ENCODE results near the gene NTF4.

The NTF4 gene

DNA sequence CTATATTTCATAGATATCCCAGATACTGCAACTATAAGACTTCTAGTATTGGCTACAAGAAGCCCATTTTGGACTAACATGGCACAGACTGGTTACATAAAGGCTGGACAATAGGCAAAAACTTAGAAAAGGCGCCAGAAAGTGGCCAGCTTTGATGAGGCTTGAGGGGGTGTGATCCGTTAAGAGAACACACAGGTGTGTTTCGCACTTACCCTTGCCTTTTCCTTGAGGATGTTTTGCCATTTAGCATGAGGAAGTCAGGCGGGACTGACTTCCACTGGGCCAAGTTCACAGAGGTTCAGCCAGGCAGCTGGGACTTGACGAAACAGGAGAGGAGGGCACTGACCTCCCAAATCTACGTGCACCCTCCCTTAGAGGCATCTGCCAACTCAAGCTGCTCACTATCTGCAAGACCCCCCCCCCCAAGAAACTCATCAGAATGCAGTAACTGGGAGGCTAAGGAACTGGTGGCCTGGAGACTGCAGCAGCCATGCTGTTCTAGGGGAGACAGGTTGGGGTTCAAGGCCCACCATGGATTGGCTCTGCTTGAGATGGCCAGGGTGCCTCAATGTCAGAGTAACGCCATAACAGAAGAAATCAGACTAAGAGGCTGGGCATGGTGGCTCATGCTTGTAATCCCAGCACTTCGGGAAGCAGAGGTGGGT, 45.1 kb upstream of the NTF4 start:
- no peak for DNase-seq
- no peak for TF ChIP-seq CTCF (IDR thresholded peaks at IDR 0.05; ENCODE audit: low read depth, low read length)
- no peak overlapping the region for H3K27ac ChIP-seq
- no peaks in the 10 kb centered on the region for H3K27me3 ChIP-seq (ENCODE audit: insufficient read depth, low read depth, severe bottlenecking)
- no peak overlapping the region for H3K4me3 ChIP-seq (ENCODE audit: low read depth, low read length)
- H3K36me3 ChIP-seq, result peaks cover 56% of the 10 kb centered on the region
- no peaks in the 10 kb centered on the region for H3K9me3 ChIP-seq (ENCODE audit: severe bottlenecking)

DNA sequence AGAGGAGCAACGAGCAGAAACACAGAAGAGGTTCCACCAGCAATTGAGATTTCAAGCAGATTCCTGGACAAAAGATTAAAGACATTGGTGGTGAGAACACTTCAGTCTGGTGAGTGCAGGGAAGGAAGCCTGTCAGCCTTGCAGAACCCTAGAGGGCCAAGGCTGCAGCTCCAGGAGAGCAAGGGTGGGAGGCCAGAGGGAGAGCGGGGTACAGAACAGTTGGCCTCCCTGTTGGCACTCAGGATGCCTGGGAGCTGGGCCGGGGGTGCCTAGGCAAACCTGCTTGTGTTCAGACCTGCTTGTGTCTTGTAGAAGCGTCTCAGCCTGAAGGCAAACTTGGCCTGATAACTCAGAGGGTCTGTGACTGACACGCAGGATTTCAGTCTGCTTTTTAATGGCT, 44.4 kb upstream of the NTF4 start:
- TF ChIP-seq CTCF (IDR thresholded peaks at IDR 0.05; ENCODE audit: low read depth, low read length), result no peak
- no peaks in the 10 kb centered on the region for H3K27me3 ChIP-seq (ENCODE audit: insufficient read depth, low read depth, severe bottlenecking)
- H3K4me3 ChIP-seq (ENCODE audit: low read depth, low read length), result no peak overlapping the region
- no peak for DNase-seq
- no peaks in the 10 kb centered on the region for H3K9me3 ChIP-seq (ENCODE audit: severe bottlenecking)
- H3K27ac ChIP-seq, result no peak overlapping the region
- peaks cover 62% of the 10 kb centered on the region for H3K36me3 ChIP-seq

- TF ChIP-seq CTCF (IDR thresholded peaks at IDR 0.05; ENCODE audit: low read depth, low read length), result no peak
- peaks cover 73% of the 10 kb centered on the region for H3K36me3 ChIP-seq
- H3K27me3 ChIP-seq (ENCODE audit: insufficient read depth, low read depth, severe bottlenecking), result no peaks in the 10 kb centered on the region
- no peak overlapping the region for H3K27ac ChIP-seq
- no peaks in the 10 kb centered on the region for H3K9me3 ChIP-seq (ENCODE audit: severe bottlenecking)
- no peak for DNase-seq
- H3K4me3 ChIP-seq (ENCODE audit: low read depth, low read length), result no peak overlapping the region
Measured at GRCh38 chr19:49107625-49108459, 43.2 kb upstream of the NTF4 start.

DNA sequence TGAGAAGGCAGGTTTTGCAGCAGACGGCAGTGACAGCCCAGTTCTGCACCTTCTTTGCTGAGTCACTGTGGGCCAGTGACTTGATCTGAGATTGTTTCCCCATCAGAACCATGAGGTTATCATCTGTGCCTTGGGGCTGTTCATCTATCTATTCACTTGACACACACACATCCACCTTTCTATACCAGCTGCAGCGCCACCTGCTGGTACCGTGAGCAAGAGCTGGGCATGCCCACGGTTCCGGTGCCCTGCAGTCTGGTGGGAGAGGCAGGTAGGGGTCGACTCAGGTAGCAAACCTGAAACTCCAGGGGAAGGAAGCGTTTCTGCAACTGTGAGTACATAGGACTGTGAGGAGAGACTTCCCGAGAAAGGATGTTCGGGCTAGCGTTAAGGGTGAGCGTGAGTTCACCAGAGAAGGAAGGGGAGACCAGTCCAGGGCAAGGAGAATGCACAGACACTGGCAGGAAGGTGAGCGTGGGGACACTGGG, 42.1 kb upstream of the NTF4 start:
- Histone ChIP-seq H3K27me3 (ENCODE audit: insufficient read depth, low read depth, severe bottlenecking) (no peaks in the 10 kb centered on the region), H3K4me3 (ENCODE audit: low read depth, low read length) (no peak overlapping the region), H3K36me3 (peaks cover 82% of the 10 kb centered on the region), H3K27ac (peak overlapping the region; percentile 42), H3K9me3 (ENCODE audit: severe bottlenecking) (no peaks in the 10 kb centered on the region)
- peak; percentile 80 for TF ChIP-seq CTCF (IDR thresholded peaks at IDR 0.05; ENCODE audit: low read depth, low read length)
- peak; percentile 76 for DNase-seq

- DNase-seq, result peak; percentile 76
- TF ChIP-seq CTCF (IDR thresholded peaks at IDR 0.05; ENCODE audit: low read depth, low read length), result no peak
- Histone ChIP-seq H3K9me3 (ENCODE audit: severe bottlenecking) (no peaks in the 10 kb centered on the region), H3K27ac (peak overlapping the region; percentile 58), H3K27me3 (ENCODE audit: insufficient read depth, low read depth, severe bottlenecking) (no peaks in the 10 kb centered on the region), H3K36me3 (peaks cover 88% of the 10 kb centered on the region), H3K4me3 (ENCODE audit: low read depth, low read length) (no peak overlapping the region)
Measured at GRCh38 chr19:49104229-49104864, 39.7 kb upstream of the NTF4 start.

Measured in WERI-Rb-1 (cell line).